ENCODE results near the gene TRMT1L. TPM values are rescaled to one million over a fixed set of nuclear protein-coding genes. Genes with fewer than 3 reads are reported as not detected.

Gene TRMT1L
- total and polyA plus RNA-seq, 2 of the 8 experiments (the other 6 are each of a cell fraction or from before 2014, with no cell fraction given) = 13.8 to 22.3 TPM

- H3K14ac ChIP-seq (ENCODE audit: insufficient read length) = no peak overlapping the region
- no peaks in the 10 kb centered on the region for H3K79me2 ChIP-seq (ENCODE audit: control insufficient read depth in 1 of 2, insufficient read depth in 2 of 2, low read length in 2 of 2)
- H2BK20ac ChIP-seq (ENCODE audit: low read length) = no peak overlapping the region
- H3K56ac ChIP-seq (replicated peaks; ENCODE audit: insufficient read length, low read depth, low read length) = no peak overlapping the region
- H4K91ac ChIP-seq (replicated peaks; ENCODE audit: insufficient read length, low read length) = no peak overlapping the region
- ChIA-PET POLR2A (ENCODE audit: partially characterized antibody) (interaction anchor here (1.1 to 1.5 kb wide), 2 partner anchors 64 to 66 kb away, joined by 4 read pairs; partner anchors contain the start of gene RNF2), CTCF (ENCODE audit: partially characterized antibody) (interaction anchor here (1.7 kb wide), 1 partner anchor 58 kb away, joined by 7 read pairs; no protein-coding TSS in a partner anchor)
- no peak overlapping the region for H2AK5ac ChIP-seq (ENCODE audit: low read depth, low read length)
- H2BK15ac ChIP-seq (ENCODE audit: low read length) = no peak overlapping the region
- no peak overlapping the region for H4K5ac ChIP-seq (ENCODE audit: insufficient read length, low read depth, low read length)
- H3K9me3 ChIP-seq (ENCODE audit: insufficient read depth in 2 of 2, low read depth in 1 of 2, low read length in 1 of 2) = no peaks in the 10 kb centered on the region
- no peak for TF ChIP-seq BCL11A (IDR thresholded peaks at IDR 0.05; ENCODE audit: low read depth in 2 of 2, low read length in 2 of 2)
- TF ChIP-seq JUN (IDR thresholded peaks at IDR 0.05; ENCODE audit: low read depth, low read length) = no peak
- no peak for TF ChIP-seq CTCF (IDR thresholded peaks at IDR 0.05; ENCODE audit: control extremely low read depth in 1 of 3, insufficient read depth in 1 of 3, low read depth in 1 of 3, low read length in 3 of 3)
- TF ChIP-seq RAD21 (IDR thresholded peaks at IDR 0.05 in 1 of 2, conservative IDR thresholded peaks at IDR 0.05 in 1 of 2; ENCODE audit: low read depth in 2 of 2, low read length in 2 of 2) = no peak
- no peak for TF ChIP-seq MAX (IDR thresholded peaks at IDR 0.05)
- TF ChIP-seq SIN3A (conservative IDR thresholded peaks at IDR 0.05 in 1 of 2, IDR thresholded peaks at IDR 0.05 in 1 of 2; ENCODE audit: low read depth in 1 of 2, low read length in 2 of 2) = no peak
- no peak for TF ChIP-seq POLR2A (IDR thresholded peaks at IDR 0.05; ENCODE audit: control extremely low read depth in 1 of 2, low read depth in 2 of 2, low read length in 2 of 2)
- TF ChIP-seq RXRA (IDR thresholded peaks at IDR 0.05; ENCODE audit: insufficient read depth, low read depth, low read length) = no peak
- no peak for TF ChIP-seq YY1 (IDR thresholded peaks at IDR 0.05; ENCODE audit: low read depth, low read length)
- no peak for TF ChIP-seq BRCA1 (IDR thresholded peaks at IDR 0.05; ENCODE audit: low read depth, low read length)
- no peak for TF ChIP-seq FOSL1 (IDR thresholded peaks at IDR 0.05; ENCODE audit: insufficient read depth, low read depth, low read length)
- no peaks in the 10 kb centered on the region for H4K20me1 ChIP-seq (replicated peaks in 1 of 2; ENCODE audit: control insufficient read depth in 1 of 2, insufficient read depth in 2 of 2, low read length in 2 of 2)
- no peak overlapping the region for H3K18ac ChIP-seq (ENCODE audit: extremely low read depth, low read length)
- H3K4me3 ChIP-seq (ENCODE audit: extremely low read depth in 1 of 4, insufficient read depth in 2 of 4, low read depth in 3 of 4, low read length in 4 of 4) = no peak overlapping the region
- no peak overlapping the region for H4K8ac ChIP-seq (ENCODE audit: extremely low read depth, insufficient read depth, low read length)
- no peak overlapping the region for H3K4me2 ChIP-seq (ENCODE audit: insufficient read depth in 1 of 2, low read depth in 2 of 2, low read length in 2 of 2)
- no peak overlapping the region for H3K4ac ChIP-seq (replicated peaks; ENCODE audit: insufficient read length, low read depth, low read length)
- no peaks in the 10 kb centered on the region for H3K27me3 ChIP-seq (replicated peaks in 1 of 4; ENCODE audit: control insufficient read depth in 3 of 4, extremely low read depth in 1 of 4, insufficient read depth in 3 of 4, low read length in 3 of 4)
- DNase-seq (ENCODE audit: low read depth in 1 of 2, low spot score in 2 of 2) (no peak), FAIRE-seq (no peak)
- no peak overlapping the region for H3K9ac ChIP-seq (replicated peaks in 1 of 4; ENCODE audit: extremely low read depth in 1 of 4, low read depth in 3 of 4, low read length in 3 of 4)
- H2BK5ac ChIP-seq (ENCODE audit: low read depth, low read length) = no peak overlapping the region
- no peaks in the 10 kb centered on the region for H3K23me2 ChIP-seq (ENCODE audit: low read depth, low read length)
- H3K79me1 ChIP-seq (ENCODE audit: low read depth, low read length) = no peaks in the 10 kb centered on the region
- H3K23ac ChIP-seq (ENCODE audit: insufficient read length) = no peak overlapping the region
- no peaks in the 10 kb centered on the region for H3K36me3 ChIP-seq (ENCODE audit: control insufficient read depth in 2 of 4, insufficient read depth in 4 of 4, low read length in 3 of 4)
- H2BK12ac ChIP-seq (ENCODE audit: low read depth, low read length) = no peak overlapping the region
- no peaks in the 10 kb centered on the region for H3K4me1 ChIP-seq (replicated peaks in 1 of 4; ENCODE audit: control insufficient read depth in 3 of 4, insufficient read depth in 4 of 4, low read length in 3 of 4)
- no peak overlapping the region for H2AFZ ChIP-seq (ENCODE audit: low read length)
- no peak overlapping the region for H2BK120ac ChIP-seq (replicated peaks; ENCODE audit: low read depth, low read length)
- no peak overlapping the region for H3K27ac ChIP-seq (ENCODE audit: low read depth, low read length)
Measured at GRCh38 chr1:185111873-185112272, 44.9 kb downstream of the TRMT1L start.

Measured in H1 (cell line).